ENCODE data around the gene ANXA9.

DNA sequence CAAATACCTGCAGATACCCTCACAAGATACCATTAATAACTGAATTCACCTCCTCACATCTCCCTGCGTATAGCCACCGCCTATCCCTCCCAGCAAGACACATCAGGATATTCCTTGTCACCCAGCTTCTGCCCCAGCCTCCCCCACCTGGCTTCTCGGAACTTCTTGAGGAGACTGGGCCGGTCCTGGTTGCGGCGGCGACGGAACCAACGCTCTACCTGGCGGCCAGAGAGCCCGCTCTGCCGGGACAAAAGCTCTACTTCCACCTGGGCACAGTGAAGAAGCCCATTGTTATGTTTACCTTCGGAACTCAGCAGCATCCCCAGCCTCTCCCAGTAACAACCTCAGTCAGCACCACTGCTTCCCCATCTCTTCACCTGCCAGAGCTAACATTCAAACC, 14.2 kb upstream of the ANXA9 start:
- TF ChIP-seq ZFP3 (CRISPR knock-in tag; IDR thresholded peaks at IDR 0.05) = no peak
- TF ChIP-seq, protein P1, sequence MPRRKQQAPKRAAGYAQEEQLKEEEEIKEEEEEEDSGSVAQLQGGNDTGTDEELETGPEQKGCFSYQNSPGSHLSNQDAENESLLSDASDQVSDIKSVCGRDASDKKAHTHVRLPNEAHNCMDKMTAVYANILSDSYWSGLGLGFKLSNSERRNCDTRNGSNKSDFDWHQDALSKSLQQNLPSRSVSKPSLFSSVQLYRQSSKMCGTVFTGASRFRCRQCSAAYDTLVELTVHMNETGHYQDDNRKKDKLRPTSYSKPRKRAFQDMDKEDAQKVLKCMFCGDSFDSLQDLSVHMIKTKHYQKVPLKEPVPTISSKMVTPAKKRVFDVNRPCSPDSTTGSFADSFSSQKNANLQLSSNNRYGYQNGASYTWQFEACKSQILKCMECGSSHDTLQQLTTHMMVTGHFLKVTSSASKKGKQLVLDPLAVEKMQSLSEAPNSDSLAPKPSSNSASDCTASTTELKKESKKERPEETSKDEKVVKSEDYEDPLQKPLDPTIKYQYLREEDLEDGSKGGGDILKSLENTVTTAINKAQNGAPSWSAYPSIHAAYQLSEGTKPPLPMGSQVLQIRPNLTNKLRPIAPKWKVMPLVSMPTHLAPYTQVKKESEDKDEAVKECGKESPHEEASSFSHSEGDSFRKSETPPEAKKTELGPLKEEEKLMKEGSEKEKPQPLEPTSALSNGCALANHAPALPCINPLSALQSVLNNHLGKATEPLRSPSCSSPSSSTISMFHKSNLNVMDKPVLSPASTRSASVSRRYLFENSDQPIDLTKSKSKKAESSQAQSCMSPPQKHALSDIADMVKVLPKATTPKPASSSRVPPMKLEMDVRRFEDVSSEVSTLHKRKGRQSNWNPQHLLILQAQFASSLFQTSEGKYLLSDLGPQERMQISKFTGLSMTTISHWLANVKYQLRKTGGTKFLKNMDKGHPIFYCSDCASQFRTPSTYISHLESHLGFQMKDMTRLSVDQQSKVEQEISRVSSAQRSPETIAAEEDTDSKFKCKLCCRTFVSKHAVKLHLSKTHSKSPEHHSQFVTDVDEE (CRISPR knock-in tag; IDR thresholded peaks at IDR 0.05) = no peak
